ENCODE results near the gene HJV. TPM values are rescaled to one million over a fixed set of nuclear protein-coding genes. Genes with fewer than 3 reads are reported as not detected.
"Not testable (repeated sequence)": the region's sequence is repeated elsewhere in the genome, so short reads cannot be mapped to it uniquely, and the experiment has no call there.

HJV gene
- total and polyA plus RNA-seq, 2 of the 8 experiments (the other 6 are each of a cell fraction or from before 2014, with no cell fraction given): 0.32 to 0.70 TPM

DNA sequence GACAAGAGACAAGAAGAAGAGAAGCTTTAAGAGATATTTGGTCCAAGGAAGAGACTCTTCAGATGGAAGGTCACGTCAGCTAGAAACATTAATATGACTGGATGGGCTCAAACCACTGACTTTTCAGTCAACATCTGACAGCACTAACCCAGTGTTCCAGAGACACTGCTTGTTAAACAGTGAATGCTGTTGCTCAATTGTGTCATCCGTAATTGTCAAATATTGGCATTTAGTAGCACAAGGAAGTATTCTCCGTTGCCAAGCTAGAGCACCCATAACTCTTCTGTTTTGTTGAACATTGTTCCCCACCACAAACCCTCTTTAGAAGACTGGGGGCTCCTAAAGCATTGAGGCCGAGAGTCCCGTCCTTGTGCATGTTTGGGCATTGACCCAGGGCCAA lies 37.6 kb upstream of the HJV start:
- H4K8ac ChIP-seq (ENCODE audit: extremely low read depth, insufficient read depth, low read length); H2BK5ac ChIP-seq (ENCODE audit: low read depth, low read length); H3K4me2 ChIP-seq (ENCODE audit: insufficient read depth in 1 of 2, low read depth in 2 of 2, low read length in 2 of 2); H3K4me1 ChIP-seq (replicated peaks in 1 of 4; ENCODE audit: control insufficient read depth in 3 of 4, insufficient read depth in 4 of 4, low read length in 3 of 4); H3K27me3 ChIP-seq (replicated peaks in 1 of 4; ENCODE audit: control insufficient read depth in 3 of 4, extremely low read depth in 1 of 4, insufficient read depth in 3 of 4, low read length in 3 of 4); H2BK20ac ChIP-seq (ENCODE audit: low read length); H2BK12ac ChIP-seq (ENCODE audit: low read depth, low read length); H2AK5ac ChIP-seq (ENCODE audit: low read depth, low read length); H3K27ac ChIP-seq (ENCODE audit: low read depth, low read length); H3K4ac ChIP-seq (replicated peaks; ENCODE audit: insufficient read length, low read depth, low read length); H3K23me2 ChIP-seq (ENCODE audit: low read depth, low read length); H4K91ac ChIP-seq (replicated peaks; ENCODE audit: insufficient read length, low read length); H4K20me1 ChIP-seq (replicated peaks in 1 of 2; ENCODE audit: control insufficient read depth in 1 of 2, insufficient read depth in 2 of 2, low read length in 2 of 2); H3K23ac ChIP-seq (ENCODE audit: insufficient read length); DNase-seq (ENCODE audit: low read depth in 1 of 2, low spot score in 2 of 2); H2BK120ac ChIP-seq (replicated peaks; ENCODE audit: low read depth, low read length); CTCF ChIA-PET (ENCODE audit: partially characterized antibody); H3K14ac ChIP-seq (ENCODE audit: insufficient read length); H2BK15ac ChIP-seq (ENCODE audit: low read length); H3K4me3 ChIP-seq (ENCODE audit: extremely low read depth in 1 of 4, insufficient read depth in 2 of 4, low read depth in 3 of 4, low read length in 4 of 4); H3K56ac ChIP-seq (replicated peaks; ENCODE audit: insufficient read length, low read depth, low read length); H4K5ac ChIP-seq (ENCODE audit: insufficient read length, low read depth, low read length); H2AFZ ChIP-seq (ENCODE audit: low read length); H3K79me1 ChIP-seq (ENCODE audit: low read depth, low read length); H3K36me3 ChIP-seq (ENCODE audit: control insufficient read depth in 2 of 4, insufficient read depth in 4 of 4, low read length in 3 of 4); H3K18ac ChIP-seq (ENCODE audit: extremely low read depth, low read length); FAIRE-seq; POLR2A ChIA-PET (ENCODE audit: partially characterized antibody); H3K9ac ChIP-seq (replicated peaks in 1 of 4; ENCODE audit: extremely low read depth in 1 of 4, low read depth in 3 of 4, low read length in 3 of 4); H3K79me2 ChIP-seq (ENCODE audit: control insufficient read depth in 1 of 2, insufficient read depth in 2 of 2, low read length in 2 of 2); H3K9me3 ChIP-seq (ENCODE audit: insufficient read depth in 2 of 2, low read depth in 1 of 2, low read length in 1 of 2): not testable (repeated sequence)
- 85% methylated on average over 2 of the region's 5 CpGs; no CpG with 5 or more reads in 1 of the 2 experiments for WGBS, 2 experiments (ENCODE audit: extremely low coverage in 1 of 2, insufficient coverage in 1 of 2, insufficient read length in 1 of 2, insufficient replicate concordance in 2 of 2, low coverage in 1 of 2, low lambda C conversion rate in 2 of 2, missing lambda C conversion rate in 1 of 2)
